Loucy (cell line): Measurements from ENCODE around the gene C16orf54.
"Not testable (repeated sequence)": the region's sequence is repeated elsewhere in the genome, so short reads cannot be mapped to it uniquely, and the experiment has no call there.

Experiments used
- H2AFZ ChIP-seq: fragments of 200-600 bp; sonication (generic); 2 replicates; pipeline ENCODE4 v1.6.0; 2016; ENCODE audit warnings: antibody characterized with exemption, mild to moderate bottlenecking, low read length, moderate library complexity
- H3F3A ChIP-seq: fragments of 200-600 bp; 2 replicates; pipeline ENCODE4 v1.6.0; 2016; ENCODE audit warnings: antibody characterized with exemption, low read depth, mild to moderate bottlenecking
- H3K27me3 ChIP-seq: fragments of 200-600 bp; sonication (generic); 2 replicates; pipeline ENCODE4 v1.6.1; 2014; ENCODE audit warnings: low read length, mild to moderate bottlenecking; ENCODE audit not compliant: insufficient read depth, poor library complexity, severe bottlenecking
- H3K36me3 ChIP-seq: fragments of 200-600 bp; sonication (generic); 2 replicates; pipeline ENCODE4 v1.6.1; 2016; ENCODE audit warnings: low read length; ENCODE audit not compliant: insufficient read depth
- H3K4me1 ChIP-seq: fragments of 200-600 bp; sonication (generic); 2 replicates; pipeline ENCODE4 v1.5.1; 2014; ENCODE audit warnings: low read length, mild to moderate bottlenecking; ENCODE audit not compliant: insufficient read depth, poor library complexity, severe bottlenecking
- H3K4me2 ChIP-seq: fragments of 200-600 bp; sonication (generic); 2 replicates; pipeline ENCODE4 v1.6.0; 2014; ENCODE audit warnings: antibody characterized with exemption, low read length, low read depth, mild to moderate bottlenecking; ENCODE audit not compliant: poor library complexity, severe bottlenecking
- H3K4me3 ChIP-seq: fragments of 200-600 bp; sonication (generic); 2 replicates; pipeline ENCODE4 v1.5.1; 2014; ENCODE audit warnings: low read length, mild to moderate bottlenecking, mixed read lengths; ENCODE audit not compliant: poor library complexity, severe bottlenecking
- H3K79me2 ChIP-seq: fragments of 200-600 bp; sonication (generic); 2 replicates; pipeline ENCODE4 v1.6.1; 2014; ENCODE audit warnings: low read length; ENCODE audit not compliant: insufficient read depth
- H3K9ac ChIP-seq: fragments of 200-600 bp; sonication (generic); 2 replicates; pipeline ENCODE4 v1.6.0; 2014; ENCODE audit warnings: mild to moderate bottlenecking, low read depth, low read length, moderate library complexity; ENCODE audit not compliant: poor library complexity, severe bottlenecking
- H3K9me2 ChIP-seq: fragments of 200-600 bp; sonication (generic); replicated peaks from 2 replicates; pipeline ENCODE4 v1.6.1; 2016; ENCODE audit warnings: low read depth, low read length, mixed read lengths
- H3K9me3 ChIP-seq: fragments of 200-600 bp; sonication (generic); 2 replicates; pipeline ENCODE4 v1.6.1; 2014; ENCODE audit warnings: mild to moderate bottlenecking, antibody characterized with exemption, low read length, low read depth; ENCODE audit not compliant: insufficient read depth
- H4K20me1 ChIP-seq: fragments of 200-600 bp; sonication (generic); 2 replicates; pipeline ENCODE4 v1.6.0; 2014; ENCODE audit warnings: antibody characterized with exemption, low read length, mild to moderate bottlenecking; ENCODE audit not compliant: insufficient read depth, poor library complexity, severe bottlenecking
- EZH2phosphoT487 ChIP-seq: fragments of 200-600 bp; IDR thresholded peaks from 2 replicates; pipeline ENCODE4 v1.6.1; 2018; ENCODE audit warnings: antibody characterized with exemption, mild to moderate bottlenecking, moderate library complexity, borderline replicate concordance
- TF ChIP-seq, protein P1 (sequence below): fragments of 200-600 bp; sonication (generic); conservative IDR thresholded peaks from 2 replicates; pipeline ENCODE4 v1.5.1; 2014; ENCODE audit warnings: mild to moderate bottlenecking, antibody characterized with exemption, low read length

Gene C16orf54

DNA sequence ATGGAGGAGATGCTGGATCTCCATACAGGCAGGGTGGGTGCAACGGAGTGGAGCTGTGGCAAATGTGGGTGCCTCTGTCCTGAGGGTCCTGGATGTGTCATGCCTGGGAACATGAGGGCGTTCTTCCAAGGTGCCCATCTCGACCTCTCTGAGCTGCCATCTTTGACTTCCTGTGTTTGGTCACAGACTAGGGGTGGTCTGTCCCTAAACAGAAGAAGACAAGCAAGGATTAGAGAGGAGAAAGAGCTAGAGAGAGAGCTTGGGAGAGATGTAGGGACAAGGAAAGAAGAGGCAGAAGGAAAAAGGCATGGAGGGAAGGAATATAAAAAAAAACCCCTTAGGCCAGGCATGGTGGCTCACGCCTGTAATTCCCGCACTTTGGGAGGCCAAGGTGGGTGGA lies 28.9 kb upstream of the C16orf54 start:
- Histone ChIP-seq H3K4me2 (no peak overlapping the region), H4K20me1 (no peaks in the 10 kb centered on the region), H3K36me3 (no peaks in the 10 kb centered on the region), H3K9me3 (no peaks in the 10 kb centered on the region), H3K27me3 (no peaks in the 10 kb centered on the region), H3F3A (no peaks in the 10 kb centered on the region), H3K79me2 (no peaks in the 10 kb centered on the region), H2AFZ (no peak overlapping the region), H3K4me1 (no peaks in the 10 kb centered on the region), H3K9ac (no peak overlapping the region), H3K4me3 (no peak overlapping the region), H3K9me2 (no peaks in the 10 kb centered on the region)
- TF ChIP-seq, protein P1, sequence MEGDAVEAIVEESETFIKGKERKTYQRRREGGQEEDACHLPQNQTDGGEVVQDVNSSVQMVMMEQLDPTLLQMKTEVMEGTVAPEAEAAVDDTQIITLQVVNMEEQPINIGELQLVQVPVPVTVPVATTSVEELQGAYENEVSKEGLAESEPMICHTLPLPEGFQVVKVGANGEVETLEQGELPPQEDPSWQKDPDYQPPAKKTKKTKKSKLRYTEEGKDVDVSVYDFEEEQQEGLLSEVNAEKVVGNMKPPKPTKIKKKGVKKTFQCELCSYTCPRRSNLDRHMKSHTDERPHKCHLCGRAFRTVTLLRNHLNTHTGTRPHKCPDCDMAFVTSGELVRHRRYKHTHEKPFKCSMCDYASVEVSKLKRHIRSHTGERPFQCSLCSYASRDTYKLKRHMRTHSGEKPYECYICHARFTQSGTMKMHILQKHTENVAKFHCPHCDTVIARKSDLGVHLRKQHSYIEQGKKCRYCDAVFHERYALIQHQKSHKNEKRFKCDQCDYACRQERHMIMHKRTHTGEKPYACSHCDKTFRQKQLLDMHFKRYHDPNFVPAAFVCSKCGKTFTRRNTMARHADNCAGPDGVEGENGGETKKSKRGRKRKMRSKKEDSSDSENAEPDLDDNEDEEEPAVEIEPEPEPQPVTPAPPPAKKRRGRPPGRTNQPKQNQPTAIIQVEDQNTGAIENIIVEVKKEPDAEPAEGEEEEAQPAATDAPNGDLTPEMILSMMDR: no peak
- no peak for TF ChIP-seq EZH2phosphoT487

DNA sequence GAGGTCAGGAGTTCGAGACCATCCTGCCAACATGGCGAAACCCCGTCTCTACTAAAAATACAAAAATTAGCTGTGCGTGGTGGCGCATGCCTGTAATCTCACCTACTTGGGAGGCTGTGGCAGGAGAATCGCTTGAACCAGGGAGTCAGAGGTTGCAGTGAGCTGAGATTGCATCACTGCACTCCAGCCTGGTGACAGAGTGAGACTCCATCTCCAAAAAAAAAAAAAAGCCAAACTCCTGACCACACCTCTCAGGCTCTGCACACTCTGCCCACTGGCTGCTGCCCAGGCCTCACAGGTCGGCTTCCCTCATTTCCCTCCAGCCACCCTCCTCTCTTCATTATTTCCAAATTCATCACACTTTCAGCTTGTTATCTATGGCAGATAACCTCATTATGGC lies 26.5 kb upstream of the C16orf54 start:
- H3K27me3 ChIP-seq, H3K4me1 ChIP-seq, H3K4me2 ChIP-seq, H3K9me3 ChIP-seq, H4K20me1 ChIP-seq, H2AFZ ChIP-seq, H3K9me2 ChIP-seq, H3F3A ChIP-seq, H3K79me2 ChIP-seq, H3K36me3 ChIP-seq, H3K9ac ChIP-seq, H3K4me3 ChIP-seq: not testable (repeated sequence)

DNA sequence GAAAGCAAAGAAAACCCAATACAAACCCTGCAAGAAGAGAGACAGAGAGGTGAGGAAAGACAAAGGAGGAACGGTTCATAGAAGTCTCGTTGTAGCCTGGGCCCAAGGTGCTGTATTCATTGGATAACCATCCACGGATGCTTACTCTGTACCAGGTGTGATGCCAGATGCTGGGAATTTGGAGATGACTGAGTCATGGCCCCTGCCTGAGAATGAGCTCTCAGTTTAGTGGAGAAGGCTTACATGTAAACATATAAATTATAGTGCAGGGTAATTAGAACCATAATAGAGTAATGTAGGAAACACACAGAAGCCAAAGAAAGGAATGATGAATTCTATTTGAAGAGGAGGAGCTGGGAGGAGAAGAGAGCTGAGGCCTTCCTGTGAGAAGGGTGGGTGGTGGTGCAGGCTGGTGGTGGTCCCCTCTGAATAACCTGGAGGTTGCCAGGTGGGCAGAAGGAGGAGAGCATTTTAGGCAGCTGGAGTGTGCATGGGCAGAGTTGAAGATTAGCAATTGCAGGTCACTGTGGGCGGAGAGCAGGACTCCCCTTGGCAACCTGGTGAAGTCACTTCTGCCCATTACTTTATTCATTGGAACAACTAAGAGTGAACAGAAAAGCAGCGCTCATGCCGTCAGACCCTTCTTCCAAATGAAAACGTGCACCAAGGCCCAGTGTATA lies 24.6 kb upstream of the C16orf54 start:
- no peaks in the 10 kb centered on the region for H3K9me2 ChIP-seq
- H4K20me1 ChIP-seq: no peaks in the 10 kb centered on the region
- no peaks in the 10 kb centered on the region for H3F3A ChIP-seq
- no peaks in the 10 kb centered on the region for H3K27me3 ChIP-seq
- H3K4me3 ChIP-seq: no peak overlapping the region
- TF ChIP-seq, protein P1: no peak
- TF ChIP-seq EZH2phosphoT487: no peak
- H3K36me3 ChIP-seq: no peaks in the 10 kb centered on the region
- H3K4me2 ChIP-seq: no peak overlapping the region
- H3K4me1 ChIP-seq: no peaks in the 10 kb centered on the region
- H2AFZ ChIP-seq: peak overlapping the region; percentile 30; the same call in 1 of the 2 replicates
- H3K9me3 ChIP-seq: no peaks in the 10 kb centered on the region
- H3K79me2 ChIP-seq: no peaks in the 10 kb centered on the region
- no peak overlapping the region for H3K9ac ChIP-seq

DNA sequence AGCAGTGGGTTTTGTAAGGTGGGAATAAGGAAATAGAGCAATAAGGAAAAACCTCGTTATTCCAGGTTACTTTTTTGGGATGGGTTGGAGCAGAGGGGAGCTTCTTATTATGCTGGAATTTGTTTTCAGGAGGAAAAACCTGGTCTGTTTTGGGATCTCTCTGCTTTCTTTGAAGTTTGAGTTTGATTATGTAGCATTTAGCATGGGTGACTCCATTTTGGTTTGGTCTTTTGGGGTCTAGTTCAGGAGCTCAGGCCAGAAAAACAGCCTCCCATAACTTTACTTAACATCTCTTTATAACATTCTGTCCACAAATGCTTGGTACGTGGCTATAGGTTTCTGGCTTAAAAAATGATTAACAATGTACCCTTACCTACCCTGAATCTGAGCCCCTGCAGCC lies 23.7 kb upstream of the C16orf54 start:
- H3K36me3 ChIP-seq: no peaks in the 10 kb centered on the region
- H3K27me3 ChIP-seq: no peaks in the 10 kb centered on the region
- H3K79me2 ChIP-seq: no peaks in the 10 kb centered on the region
- no peaks in the 10 kb centered on the region for H3K4me1 ChIP-seq
- H3K9me3 ChIP-seq: no peaks in the 10 kb centered on the region
- H4K20me1 ChIP-seq: no peaks in the 10 kb centered on the region
- TF ChIP-seq, protein P1: no peak
- no peak for TF ChIP-seq EZH2phosphoT487
- no peak overlapping the region for H3K4me2 ChIP-seq
- no peaks in the 10 kb centered on the region for H3F3A ChIP-seq
- H3K4me3 ChIP-seq: no peak overlapping the region
- H3K9me2 ChIP-seq: no peaks in the 10 kb centered on the region
- H2AFZ ChIP-seq: no peak overlapping the region
- no peak overlapping the region for H3K9ac ChIP-seq
